ENCODE data around the gene OR4D10.
"Not testable (repeated sequence)": the region's sequence is repeated elsewhere in the genome, so short reads cannot be mapped to it uniquely, and the experiment has no call there.

OR4D10 gene
- 0 reads per million in 2 donors for total RNA-seq

DNA sequence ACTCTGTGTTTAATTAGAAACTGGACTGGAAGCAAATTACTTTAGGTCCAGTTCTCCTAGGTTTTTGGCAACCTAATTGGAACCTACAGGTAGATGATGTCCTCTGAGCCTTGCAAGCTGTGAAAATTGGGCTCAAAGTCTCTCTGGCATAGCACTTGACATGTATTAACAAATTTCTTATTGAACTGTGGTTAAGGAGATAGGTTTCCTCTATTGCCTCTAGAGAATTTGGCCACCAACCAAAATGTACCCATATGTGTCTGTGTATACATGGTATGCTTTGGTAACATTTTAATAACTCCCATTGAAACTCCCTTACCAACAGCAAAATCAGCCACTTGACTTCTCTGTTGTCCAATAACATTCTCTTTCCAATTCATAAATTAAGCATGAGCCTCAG is at the start of gene OR4D10:
Gene OR4D10, plus strand, starts transcription at position 301 of the 400 bp plus-strand sequence. CDS start 4,115 bp downstream, outside the sequence.
- no peak for DNase-seq

DNA sequence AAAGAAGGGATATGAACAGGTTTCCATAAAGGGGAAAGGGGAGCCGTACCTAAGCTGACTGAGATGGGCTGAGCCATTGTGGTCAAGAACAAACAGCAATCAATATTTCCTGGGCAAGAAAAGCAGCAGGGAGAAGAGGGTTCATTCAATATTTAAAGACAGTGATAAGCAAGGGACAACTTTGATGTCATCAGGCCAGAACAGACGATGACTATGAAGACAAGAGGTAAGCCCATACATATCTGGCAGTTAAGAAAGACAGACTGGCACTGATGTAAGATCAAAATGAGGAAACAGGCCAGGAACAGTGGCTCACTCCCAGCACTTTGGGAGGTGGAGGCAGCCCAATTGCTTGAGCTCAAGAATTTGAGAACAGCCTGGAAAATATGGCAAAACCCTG is 49.3 kb upstream of the OR4D10 start:
- DNase-seq, result no peak

DNA sequence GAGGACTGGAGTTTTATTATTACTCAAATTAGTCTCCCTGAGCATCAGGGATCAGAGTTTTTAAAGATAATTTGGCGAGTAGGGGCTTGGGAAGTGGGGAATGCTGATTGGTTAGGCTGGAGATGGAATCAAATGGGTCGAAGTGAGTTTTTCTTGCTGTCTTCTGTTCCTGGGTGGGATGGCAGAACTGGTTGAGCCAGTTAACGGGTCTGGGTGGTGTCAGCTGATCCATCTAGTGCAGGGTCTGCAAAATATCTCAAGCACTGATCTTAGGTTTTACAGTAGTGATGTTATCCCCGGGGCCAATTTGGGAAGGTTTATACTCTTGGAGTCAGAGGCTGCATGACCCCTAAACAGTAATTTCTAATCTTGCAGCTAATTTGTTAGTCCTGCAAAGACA is 48.0 kb upstream of the OR4D10 start:
- no peak for DNase-seq

DNA sequence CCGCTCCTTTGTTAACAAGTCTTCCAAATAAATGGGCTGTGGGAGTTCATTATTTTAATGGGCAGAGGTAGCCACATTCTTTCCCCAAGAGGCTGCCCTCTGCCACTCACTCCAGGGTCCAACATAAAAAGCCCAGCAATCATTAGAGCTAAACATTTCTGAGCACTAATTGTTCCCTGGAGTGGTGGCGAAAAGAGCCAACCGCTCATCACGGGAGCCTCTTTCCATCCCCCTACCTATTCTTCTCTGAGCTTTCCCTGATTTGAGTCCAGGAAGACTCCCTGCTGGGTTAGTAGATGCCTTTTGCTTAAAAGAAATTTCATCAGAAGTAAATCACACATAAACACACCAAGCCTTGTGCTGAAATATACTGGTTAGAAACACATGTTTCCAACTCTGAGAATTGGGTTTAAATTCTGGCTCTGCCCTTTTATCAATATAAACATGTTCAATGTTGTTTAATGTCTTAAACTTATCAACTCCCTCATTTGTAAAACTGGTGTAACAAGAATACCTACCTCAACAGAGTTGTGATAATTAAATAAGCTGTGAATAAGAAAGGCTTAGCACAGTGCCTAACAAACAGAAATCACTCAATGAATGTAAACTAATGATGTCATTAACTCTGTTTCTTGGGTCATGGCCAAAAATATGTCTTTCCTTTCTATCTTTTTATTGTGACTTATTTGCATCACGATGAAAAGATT is 46.6 kb upstream of the OR4D10 start, which contains the start of gene OR5A2:
Gene OR5A2, minus strand, starts transcription at position 53 of the 707 bp plus-strand sequence. CDS start 3,460 bp downstream, outside the sequence.
- DNase-seq, result no peak

DNA sequence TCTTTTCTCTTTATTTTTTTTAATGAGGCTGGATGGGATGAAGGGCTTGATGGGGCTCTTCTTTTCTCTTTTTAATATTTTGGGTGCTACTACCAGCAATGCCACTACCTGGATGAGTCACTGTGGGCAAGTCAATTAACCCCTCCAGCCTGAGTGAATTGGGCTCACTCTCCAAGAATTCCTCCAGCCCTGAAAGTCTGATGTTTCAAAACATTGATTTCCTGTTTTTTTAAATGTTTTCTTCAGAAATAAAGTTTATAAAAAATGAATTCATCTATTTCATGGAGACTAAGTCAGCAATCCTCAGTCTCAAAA is 46.1 kb upstream of the OR4D10 start:
- DNase-seq, result no peak

DNA sequence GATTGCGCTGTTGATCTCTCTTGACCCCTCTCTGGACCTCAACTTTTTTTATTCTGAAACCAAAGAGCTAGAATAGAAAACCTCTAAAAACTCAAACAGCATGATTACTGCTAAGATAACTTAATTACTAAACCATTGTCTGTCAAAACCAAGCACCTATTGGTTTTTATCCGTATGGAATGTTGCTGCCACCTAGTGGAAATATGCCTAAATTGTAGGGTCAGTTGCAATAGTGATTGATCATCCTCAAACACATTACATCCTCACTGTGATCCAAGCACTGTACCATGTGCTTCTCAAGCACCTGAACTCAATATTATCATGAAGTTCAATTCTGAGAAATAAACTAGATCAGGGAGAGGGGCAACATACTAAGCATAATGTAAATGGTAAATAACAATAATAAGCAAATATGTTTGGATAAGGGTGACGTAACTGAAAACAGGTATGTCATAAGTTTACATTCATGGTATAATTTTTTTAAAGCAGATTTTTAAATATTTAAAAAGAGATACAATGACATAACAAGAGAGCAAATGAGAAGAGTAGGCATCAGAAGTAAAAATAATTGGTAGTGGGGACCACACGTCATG is 43.1 kb upstream of the OR4D10 start:
- no peak for DNase-seq

DNA sequence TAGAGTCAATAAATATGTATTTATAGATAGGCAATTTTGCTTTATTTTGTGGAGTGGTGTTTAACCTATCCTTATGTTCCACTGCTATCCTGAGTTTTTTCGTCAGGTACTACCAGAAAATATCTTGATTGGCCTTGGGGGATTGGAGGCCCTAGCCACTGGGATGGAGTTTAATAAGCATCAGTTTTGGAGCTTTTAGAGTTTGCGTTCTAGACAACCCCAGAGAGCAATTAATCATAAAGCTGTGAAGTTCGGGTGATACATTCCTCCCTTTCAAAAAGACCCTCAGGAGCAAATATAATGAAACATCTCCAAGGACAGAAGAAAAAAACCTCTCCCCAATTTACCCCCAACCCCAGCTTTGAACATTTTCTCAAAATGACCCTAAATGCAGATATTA is 36.9 kb upstream of the OR4D10 start, which contains the start of gene OR5A1:
Gene OR5A1, plus strand, starts transcription at position 301 of the 400 bp plus-strand sequence. CDS start 6,700 bp downstream, outside the sequence.
- no peak for DNase-seq

DNA sequence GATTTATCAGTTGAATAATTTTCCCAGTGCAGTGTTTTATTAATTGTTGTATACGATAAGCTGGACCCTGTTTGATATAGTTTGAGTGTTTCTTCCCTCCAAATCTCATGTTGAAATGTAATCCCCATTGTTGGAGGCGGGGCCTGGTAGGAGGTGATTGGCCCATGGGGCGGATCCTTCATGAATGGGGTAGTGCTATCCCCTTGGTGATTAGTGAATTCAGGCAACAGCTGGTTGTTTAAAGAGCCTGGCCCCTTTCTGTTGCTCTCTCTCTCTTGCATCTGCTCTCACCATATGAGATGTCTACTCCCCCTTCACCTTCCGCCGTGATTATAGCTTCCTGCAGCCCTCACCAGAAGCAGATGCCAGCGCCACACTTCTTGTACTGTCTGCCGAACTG is 35.3 kb upstream of the OR4D10 start:
- no peak for DNase-seq

DNA sequence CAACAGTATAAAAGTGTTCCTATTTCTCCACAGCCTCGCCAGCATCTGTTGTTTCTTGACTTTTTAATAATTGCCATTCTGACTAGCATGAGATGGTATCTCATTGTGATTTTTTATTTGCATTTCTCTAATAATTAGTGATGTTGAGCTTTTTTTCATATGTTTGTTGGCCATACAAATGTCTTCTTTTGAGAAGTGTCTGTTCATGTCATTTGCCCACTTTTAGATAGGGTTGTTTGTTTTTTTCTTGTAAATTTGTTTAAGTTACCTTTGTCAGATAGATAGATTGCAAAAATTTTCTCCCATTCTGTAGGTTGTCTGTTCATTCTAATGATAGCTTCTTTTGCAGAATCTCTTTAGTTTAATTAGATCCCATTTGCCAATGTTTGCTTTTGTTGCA is 27.5 kb upstream of the OR4D10 start:
- not testable (repeated sequence) for DNase-seq

DNA sequence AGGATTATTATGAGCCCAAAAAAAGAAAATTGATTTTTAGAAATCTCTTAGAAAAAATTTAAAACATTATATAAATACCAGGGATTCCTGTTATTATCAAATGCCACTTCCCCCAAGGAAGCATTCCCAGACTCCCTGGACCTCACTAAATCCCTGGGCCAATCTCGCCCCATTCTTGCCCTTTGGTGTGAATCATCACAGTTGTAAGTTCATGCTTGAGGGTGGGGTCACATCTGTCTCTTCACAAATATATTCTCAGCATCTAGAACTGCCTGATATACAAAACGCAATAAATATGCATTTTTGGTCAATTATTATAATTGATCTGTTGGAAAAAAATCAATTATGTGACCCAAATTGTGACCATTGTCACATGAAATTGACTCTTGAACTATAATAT is 24.6 kb upstream of the OR4D10 start:
- no peak for DNase-seq

DNA sequence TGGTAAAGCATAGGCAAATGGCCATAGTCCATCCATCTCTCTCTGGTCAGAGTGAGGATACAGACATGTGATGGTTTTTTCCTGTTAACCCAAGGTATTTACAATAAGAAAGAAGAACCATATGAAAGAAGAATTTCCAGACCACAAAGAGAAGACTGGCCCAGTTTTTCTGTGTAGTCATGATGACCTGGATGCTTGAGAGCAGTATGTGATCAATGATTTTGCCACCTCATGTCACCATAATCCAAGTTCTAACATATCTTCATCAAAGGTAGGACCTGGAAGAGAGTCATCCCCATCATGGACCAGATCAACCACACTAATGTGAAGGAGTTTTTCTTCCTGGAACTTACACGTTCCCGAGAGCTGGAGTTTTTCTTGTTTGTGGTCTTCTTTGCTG is 16.5 kb upstream of the OR4D10 start, which contains the start of gene OR4D6:
Gene OR4D6, plus strand, starts transcription at position 301 of the 400 bp plus-strand sequence. Its CDS starts 0 bp downstream, at position 301.
- no peak for DNase-seq

DNA sequence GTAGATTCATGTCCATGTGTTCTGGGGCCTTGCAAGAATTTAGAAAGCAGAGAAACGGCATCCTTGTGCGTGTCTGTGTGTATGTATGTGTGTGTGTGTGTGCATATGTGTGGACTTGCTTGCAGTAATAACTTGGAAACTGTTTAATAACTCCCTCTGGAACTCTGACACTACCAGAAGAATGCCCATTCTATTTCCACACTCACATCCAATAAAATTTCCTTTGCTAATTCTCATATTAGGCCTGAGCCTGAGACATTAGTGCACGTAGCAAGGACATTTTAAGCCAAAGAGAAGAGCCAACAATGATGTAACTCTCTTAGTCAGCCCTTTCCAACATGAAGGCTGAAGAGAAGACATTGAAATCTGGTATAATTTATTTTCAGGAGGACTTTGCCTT is 13.2 kb upstream of the OR4D10 start:
- DNase-seq, result no peak

DNA sequence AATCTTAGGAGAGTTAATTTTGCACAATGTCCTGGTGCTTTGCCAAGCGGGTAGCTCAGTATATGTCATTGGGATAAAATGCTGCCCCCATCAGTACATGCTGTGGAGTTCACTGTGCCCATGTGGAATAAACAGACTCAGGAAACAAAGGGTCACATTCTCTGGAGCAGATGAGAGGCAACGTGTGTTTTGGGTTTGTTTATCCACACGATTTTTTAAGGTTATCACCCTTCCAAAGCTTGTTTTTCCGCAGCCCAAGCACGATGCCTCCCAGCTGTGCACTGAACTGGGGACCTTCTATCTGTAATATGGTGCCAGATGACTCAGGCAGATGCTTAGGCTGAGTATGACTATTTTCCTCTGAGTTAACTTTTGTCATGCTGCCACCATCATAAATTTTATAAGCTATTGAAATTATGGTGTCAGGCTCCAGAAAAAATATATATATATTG is 9.9 kb upstream of the OR4D10 start:
- no peak for DNase-seq

DNA sequence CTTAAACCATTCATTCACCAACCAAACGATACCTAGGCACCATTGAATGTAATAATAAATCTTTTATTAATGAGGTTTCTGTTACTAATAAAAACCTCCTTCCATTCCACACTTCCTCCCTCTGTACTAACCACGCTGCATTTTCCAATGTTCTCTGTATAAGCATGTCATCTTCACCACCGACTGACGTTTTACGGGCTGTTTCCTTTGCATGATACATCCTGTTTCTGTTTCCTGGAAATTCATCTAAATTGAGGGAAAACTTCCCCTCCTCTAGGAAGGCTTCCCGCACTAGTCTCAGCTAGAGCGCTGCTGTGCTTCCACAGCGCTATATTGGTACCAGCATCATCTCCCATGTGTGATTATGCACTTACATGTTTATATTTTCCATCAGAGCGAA is 2.1 kb downstream of the OR4D10 start:
- no peak for DNase-seq

DNA sequence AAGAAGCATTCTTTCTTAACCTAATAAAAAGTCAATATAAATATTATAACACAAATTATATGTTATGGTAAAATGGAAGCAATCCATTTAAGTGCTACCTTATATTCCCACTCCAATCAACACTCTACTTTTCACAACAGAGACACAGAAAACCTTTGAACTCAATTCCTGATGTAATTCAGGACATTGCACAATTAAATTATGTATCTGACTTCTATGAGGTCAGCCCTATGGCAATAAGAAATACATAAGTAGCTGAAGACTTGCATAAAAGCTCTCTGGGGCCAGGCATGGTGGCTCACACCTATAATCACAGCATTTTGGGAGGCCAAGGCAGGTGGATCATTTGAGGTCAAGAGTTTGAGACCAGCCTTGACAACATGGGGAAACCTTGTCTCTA is 6.8 kb downstream of the OR4D10 start:
- no peak for DNase-seq

DNA sequence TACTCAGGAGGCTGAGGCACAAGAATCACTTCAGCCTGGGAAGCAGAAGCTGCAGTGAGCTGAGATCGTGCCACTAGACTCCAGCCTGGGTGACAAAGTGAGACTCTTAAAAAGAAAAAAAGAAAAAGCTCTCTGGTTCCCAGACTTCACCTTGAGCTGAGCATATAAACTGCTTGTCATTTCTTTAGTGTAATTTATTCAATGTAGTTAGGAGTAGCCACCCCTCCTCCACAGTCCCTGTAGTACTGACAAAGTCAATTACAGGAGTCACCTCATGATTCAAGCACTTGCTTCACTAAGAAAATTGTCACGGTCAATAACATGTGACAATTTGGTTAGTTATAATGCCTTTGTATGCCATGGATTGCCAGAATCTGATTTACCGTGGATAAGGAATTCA is 7.2 kb downstream of the OR4D10 start:
- no peak for DNase-seq

DNA sequence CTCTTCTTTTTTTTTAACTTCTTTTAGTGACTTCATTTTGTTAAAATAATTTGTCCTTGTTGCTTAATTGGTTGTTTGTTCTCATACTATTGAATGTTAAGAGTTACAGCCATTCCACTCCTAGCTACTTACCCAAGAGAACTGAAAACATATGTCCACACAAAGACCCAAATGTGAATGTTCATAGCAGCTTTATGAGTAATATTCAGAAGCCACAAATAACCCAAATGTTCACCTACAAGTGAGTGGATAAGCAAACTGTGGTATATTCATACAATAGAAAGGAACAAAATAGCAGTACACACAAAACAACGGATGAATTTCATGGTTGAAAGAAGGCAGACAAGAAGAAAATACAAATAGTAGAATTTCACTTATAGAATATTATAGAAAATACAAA is 28.8 kb downstream of the OR4D10 start:
- no peak for DNase-seq

DNA sequence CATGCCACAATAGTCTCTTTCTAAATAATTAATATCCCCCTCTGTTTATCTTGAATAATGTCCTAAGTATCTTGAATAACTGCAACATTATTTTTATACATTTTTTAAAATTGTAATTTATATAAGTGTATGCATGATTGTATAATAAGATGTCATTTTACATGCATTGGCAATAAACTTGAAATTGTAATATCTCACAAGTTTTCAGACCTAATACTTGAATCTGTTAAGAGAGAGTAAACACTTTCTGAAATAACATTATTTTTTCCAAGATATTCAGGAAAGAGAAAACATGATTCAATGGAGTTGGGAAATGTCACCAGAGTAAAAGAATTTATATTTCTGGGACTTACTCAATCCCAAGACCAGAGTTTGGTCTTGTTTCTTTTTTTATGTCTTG is 30.2 kb downstream of the OR4D10 start, which contains the start of gene OR4D11:
Gene OR4D11, plus strand, starts transcription at position 301 of the 400 bp plus-strand sequence. Its CDS starts 0 bp downstream, at position 301.
- no peak for DNase-seq

DNA sequence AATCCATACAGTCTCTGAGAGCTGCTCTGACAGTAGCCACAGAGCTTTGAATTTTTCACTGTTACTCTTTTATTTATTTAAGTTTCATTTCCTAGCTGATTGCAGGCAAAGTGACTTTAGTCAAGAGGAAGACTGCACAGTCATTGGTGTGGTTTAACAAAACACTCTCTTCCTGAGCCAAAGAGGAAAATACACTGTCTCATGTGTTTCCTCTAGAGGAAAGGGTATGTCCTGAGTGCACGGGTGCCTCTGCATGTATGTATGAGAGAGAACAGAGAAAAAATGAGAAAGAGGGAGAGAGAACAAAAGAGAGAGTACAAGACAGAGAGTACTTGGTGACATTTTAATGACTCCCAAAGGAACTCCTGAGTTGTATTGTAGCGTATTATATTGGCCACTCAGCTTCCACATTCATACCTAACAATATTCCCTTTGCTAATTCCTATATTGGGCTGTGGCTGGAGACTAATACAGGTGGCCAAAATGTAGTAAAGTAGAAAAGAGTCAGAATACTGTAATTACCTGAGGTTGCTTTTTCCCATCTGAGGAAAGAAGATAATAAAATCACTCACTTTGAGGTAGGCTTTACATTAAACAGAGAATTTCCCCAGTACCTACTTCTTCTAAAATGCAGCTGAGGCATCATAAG is 38.0 kb downstream of the OR4D10 start, which contains the start of gene OR4D9:
Gene OR4D9, plus strand, starts transcription at position 599 of the 649 bp plus-strand sequence. CDS start 3,374 bp downstream, outside the sequence.
- DNase-seq, result no peak

DNA sequence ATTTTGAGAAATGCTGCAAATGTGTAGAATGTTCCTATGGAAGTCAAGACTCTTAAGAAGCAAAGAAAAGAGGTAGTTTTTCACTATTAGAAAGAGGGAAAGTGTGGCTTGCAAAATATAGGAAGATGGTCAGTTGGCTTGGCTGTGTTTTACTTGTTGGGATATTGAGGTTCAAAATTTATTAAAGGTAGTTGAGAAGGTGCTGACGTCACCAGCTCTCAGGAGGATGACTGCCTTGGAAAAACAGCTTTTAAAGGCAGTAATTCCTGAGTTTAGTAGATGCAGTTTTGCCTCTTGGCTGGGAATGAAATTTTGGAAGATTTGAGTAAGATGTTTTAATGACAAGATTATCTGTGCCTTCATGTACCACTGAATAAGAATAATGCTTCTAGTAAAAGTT is 38.6 kb downstream of the OR4D10 start:
- DNase-seq, result no peak

DNA sequence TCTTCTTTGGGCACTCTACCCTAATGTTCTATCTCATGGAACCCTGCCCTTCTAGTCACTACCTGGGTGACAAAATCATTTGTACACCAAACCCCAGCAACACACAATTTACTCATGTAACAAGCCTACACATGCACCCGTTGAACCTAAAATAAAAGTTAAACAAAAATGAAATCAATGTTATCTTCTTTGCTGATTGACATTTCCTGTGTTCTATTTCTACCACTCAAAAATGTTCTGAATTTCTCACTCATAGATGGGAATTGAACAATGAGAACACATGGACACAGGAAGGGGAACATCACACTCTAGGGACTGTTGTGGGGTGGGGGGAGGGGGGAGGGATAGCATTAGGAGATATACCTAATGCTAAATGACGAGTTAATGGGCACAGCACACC is 47.0 kb downstream of the OR4D10 start:
- not testable (repeated sequence) for DNase-seq

DNA sequence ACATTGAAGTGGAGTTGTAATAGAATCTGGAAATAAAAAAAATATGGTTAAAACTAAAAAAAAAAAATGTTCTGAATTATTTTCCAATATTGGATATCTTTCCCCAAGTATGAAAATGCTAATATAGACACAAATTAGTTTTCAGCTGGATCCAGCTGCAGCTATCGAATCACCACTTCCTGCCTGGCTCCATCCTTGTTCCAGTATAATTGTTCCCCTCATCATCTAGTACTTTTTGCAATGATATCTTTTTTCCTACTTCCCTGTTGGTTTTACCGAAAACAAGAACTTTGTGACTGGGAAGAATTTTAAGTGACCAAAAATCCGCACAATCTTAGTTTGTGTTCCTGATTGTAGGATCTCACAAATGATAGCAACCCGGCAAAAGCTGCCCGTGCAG is 47.6 kb downstream of the OR4D10 start:
- DNase-seq, result no peak

DNA sequence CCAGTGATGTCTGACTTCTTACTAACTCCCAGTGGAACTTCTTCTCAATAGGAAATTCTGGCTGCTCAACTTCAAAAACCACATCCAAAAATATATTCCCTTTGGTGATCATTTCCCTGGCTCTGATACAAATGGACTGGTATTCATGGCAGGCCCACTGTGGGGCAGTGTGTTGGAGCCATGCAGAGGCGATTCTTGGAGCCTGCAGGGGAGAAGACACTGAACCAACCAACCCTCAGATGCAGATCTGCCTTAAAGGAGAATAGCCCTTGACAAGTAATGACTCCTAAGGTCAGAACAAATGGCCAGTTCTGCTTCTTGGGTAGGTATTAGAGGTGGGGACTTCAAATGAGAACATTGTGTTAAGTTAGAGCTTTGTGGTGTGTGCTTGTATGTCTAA is 50.4 kb downstream of the OR4D10 start:
- no peak for DNase-seq

DNA sequence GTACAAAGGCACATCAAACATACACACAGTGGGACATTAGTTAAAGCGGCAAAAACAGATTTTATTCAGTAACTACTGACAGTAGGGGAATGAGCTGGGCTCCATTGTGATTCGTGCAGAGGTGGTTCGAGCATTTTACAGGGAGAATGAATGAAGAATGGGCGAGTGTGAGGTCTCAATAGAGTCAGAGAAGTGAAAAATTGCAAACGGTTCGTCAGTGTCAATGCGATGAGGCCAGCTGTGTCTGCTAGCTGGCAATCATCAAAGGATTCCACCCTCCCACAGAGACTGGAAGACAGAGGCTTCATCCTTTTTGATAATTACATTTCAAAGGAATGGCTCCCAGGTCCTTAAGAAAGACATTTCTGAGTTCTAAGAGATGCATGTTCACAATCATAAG is 55.6 kb downstream of the OR4D10 start:
- DNase-seq, result no peak

Measured in activated gamma-delta T cell (primary cell).